Limb (tissue), 2 donors: ENCODE data around the gene ICAM4.
A peak's percentile ranks its signal among the peaks of the same experiment; 100 is the strongest.

Experiments used
- DNase-seq, 2 donors: peaks; one replicate each; pipeline ENCODE4 v3.0.0-alpha.2; 2016; ENCODE audit errors: extremely low spot score in 2 of 2

ICAM4 gene

GRCh38 chr19:10290876-10291553 lies 4.3 kb downstream of the ICAM4 start:
- DNase-seq: no peak

- no peak for DNase-seq
Observed at GRCh38 chr19:10291554-10292205, 4.9 kb downstream of the ICAM4 start.

GRCh38 chr19:10292206-10292788 lies 5.5 kb downstream of the ICAM4 start:
- DNase-seq: peak in 1 of 2 donors; percentile 78

GRCh38 chr19:10292789-10293636 lies 6.3 kb downstream of the ICAM4 start:
- no peak for DNase-seq

GRCh38 chr19:10293637-10294367 lies 7.0 kb downstream of the ICAM4 start:
- DNase-seq: no peak

- no peak for DNase-seq
Observed at GRCh38 chr19:10294368-10294697, 7.6 kb downstream of the ICAM4 start.

GRCh38 chr19:10295305-10295846 lies 8.6 kb downstream of the ICAM4 start:
- DNase-seq: no peak

- no peak for DNase-seq
Observed at GRCh38 chr19:10295847-10296591, 9.3 kb downstream of the ICAM4 start.

- DNase-seq: no peak
Observed at GRCh38 chr19:10299545-10300458, 13.0 kb downstream of the ICAM4 start.

- DNase-seq: no peak
Observed at GRCh38 chr19:10305139-10305806, 18.5 kb downstream of the ICAM4 start.

- no peak for DNase-seq
Observed at GRCh38 chr19:10306327-10306726, 19.6 kb downstream of the ICAM4 start.

- no peak for DNase-seq
Observed at GRCh38 chr19:10309423-10309822, 22.7 kb downstream of the ICAM4 start, which contains the start of gene ZGLP1. Gene ZGLP1 (minus strand): TSS chr19:10309815.

- DNase-seq: peak; percentile 84 to 92
Observed at GRCh38 chr19:10315335-10316214, 28.8 kb downstream of the ICAM4 start, which contains the start of gene FDX2. Gene FDX2 (minus strand): TSS chr19:10316015. CDS start chr19:10315996, 19 bp downstream.

- no peak for DNase-seq
Observed at GRCh38 chr19:10316229-10317044, 29.7 kb downstream of the ICAM4 start.

GRCh38 chr19:10317045-10317856 lies 30.5 kb downstream of the ICAM4 start:
- DNase-seq: no peak
